ENCODE results near the gene PIBF1.

Gene PIBF1

DNA sequence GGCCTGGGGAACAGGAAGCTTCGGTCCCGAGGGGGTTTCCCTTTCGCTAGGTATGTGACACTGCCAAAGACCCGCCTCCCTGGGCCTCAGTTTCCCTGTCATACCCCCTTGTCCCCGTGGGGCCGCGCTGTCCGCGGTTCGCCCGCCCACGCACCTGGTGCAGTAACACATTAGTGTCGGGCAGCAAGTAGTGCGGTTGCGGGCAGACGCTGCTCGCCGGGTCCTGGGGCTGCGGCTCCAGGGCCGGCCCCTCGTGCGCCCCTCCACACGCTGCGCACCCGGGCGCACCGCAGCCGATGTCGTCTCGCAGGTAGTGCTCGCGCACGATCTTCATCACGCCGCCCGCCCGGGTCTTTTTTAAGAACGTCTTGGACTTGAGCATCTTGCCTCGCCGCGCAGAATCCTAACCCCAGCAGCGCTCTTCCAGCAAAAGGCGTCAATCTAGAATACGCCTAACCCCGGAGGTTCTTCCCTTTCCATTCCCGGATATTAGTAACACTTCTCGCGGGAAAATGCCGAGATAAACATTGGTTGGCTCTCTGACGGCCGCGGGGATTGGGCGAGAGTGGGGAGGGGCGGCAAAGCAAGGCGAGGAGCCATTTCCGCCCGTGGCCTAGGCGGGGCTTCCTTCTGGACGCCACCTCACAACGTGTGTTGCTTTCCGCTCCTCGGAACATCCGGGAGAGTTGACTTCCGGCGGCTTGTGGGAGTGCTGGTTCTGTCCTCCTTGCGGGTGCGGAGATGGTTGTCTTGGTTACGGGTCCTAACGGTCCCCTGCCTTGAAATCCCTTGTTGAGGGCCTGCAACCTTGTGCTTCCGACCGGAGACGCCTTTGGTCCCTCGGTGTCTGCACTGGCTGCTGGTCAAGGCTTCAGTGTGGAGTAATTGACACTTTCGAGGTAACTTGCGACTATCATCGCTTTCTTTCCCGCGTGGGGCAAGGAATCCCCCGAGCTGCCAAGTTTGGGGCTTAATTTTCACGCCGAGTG lies at the start of gene PIBF1, which contains the start of gene DIS3:
Gene PIBF1, plus strand, starts transcription at position 683 of the 989 bp plus-strand sequence. CDS start 1,337 bp downstream, outside the sequence.
Gene DIS3, minus strand, starts transcription at position 450 of the 989 bp plus-strand sequence. Its CDS starts 68 bp downstream, at position 382.
- DNase-seq (ENCODE audit: low spot score) = peak; percentile 93
- in situ Hi-C loops (cut with MboI; ENCODE audit: low pct_unique_long_range_greater_than_20kb, low sequenced_read_pairs, unreplicated experiment) = no loop called here
- TF ChIP-seq, protein P1, sequence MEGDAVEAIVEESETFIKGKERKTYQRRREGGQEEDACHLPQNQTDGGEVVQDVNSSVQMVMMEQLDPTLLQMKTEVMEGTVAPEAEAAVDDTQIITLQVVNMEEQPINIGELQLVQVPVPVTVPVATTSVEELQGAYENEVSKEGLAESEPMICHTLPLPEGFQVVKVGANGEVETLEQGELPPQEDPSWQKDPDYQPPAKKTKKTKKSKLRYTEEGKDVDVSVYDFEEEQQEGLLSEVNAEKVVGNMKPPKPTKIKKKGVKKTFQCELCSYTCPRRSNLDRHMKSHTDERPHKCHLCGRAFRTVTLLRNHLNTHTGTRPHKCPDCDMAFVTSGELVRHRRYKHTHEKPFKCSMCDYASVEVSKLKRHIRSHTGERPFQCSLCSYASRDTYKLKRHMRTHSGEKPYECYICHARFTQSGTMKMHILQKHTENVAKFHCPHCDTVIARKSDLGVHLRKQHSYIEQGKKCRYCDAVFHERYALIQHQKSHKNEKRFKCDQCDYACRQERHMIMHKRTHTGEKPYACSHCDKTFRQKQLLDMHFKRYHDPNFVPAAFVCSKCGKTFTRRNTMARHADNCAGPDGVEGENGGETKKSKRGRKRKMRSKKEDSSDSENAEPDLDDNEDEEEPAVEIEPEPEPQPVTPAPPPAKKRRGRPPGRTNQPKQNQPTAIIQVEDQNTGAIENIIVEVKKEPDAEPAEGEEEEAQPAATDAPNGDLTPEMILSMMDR (IDR thresholded peaks at IDR 0.05; ENCODE audit: extremely low read depth, insufficient read depth, missing control alignments) = peak; percentile 0

GRCh38 chr13:72737033-72737432 lies 44.9 kb upstream of the PIBF1 start:
- no peak for DNase-seq (ENCODE audit: low spot score)
- in situ Hi-C loops (cut with MboI; ENCODE audit: low pct_unique_long_range_greater_than_20kb, low sequenced_read_pairs, unreplicated experiment) = no loop called here
- TF ChIP-seq, protein P1 (IDR thresholded peaks at IDR 0.05; ENCODE audit: extremely low read depth, insufficient read depth, missing control alignments) = no peak

DNA sequence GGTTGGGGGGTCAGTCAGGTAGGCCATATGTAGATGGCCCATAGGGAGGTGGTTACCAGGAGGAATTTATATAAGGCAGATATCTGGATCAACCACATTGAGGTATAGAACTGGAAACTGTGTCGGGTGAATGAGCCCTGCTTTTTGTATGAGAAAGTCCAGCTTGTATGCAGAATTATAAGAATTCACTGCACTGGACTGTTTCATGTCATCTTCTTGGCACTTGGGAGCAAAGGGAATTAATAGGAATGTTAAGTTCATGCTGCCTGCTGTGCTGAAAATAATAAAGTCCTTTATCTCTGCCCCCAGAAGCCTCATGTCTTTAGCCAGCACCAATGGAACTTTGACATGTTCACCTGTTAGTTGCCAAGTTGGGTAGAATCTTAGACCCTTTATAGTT lies 41.9 kb upstream of the PIBF1 start:
- TF ChIP-seq, protein P1 (IDR thresholded peaks at IDR 0.05; ENCODE audit: extremely low read depth, insufficient read depth, missing control alignments) = no peak
- in situ Hi-C loops (cut with MboI; ENCODE audit: low pct_unique_long_range_greater_than_20kb, low sequenced_read_pairs, unreplicated experiment) = no loop called here
- no peak for DNase-seq (ENCODE audit: low spot score)

GRCh38 chr13:72745260-72745659 lies 36.7 kb upstream of the PIBF1 start:
- TF ChIP-seq, protein P1 (IDR thresholded peaks at IDR 0.05; ENCODE audit: extremely low read depth, insufficient read depth, missing control alignments) = no peak
- DNase-seq (ENCODE audit: low spot score) = no peak
- in situ Hi-C loops (cut with MboI; ENCODE audit: low pct_unique_long_range_greater_than_20kb, low sequenced_read_pairs, unreplicated experiment) = no loop called here

DNA sequence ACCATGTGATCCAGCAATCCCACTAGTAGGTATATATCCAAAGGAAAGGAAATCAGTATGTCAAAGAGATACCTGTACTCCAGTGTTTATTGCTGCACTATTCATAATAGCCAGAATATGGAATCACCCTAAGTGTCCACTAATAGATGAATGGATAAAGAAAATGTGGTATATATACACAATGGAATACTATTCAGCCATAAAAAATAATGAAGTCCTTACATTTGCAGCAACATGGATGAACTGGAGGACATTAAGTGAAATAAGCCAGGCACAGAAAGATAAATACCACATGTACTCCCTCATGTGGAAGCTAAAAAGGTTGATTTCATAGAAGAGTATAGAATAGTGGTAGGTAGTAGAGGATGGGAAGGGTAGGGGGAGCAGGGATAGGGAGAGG lies 30.7 kb upstream of the PIBF1 start:
- no peak for DNase-seq (ENCODE audit: low spot score)
- in situ Hi-C loops (cut with MboI; ENCODE audit: low pct_unique_long_range_greater_than_20kb, low sequenced_read_pairs, unreplicated experiment) = no loop called here
- TF ChIP-seq, protein P1 (IDR thresholded peaks at IDR 0.05; ENCODE audit: extremely low read depth, insufficient read depth, missing control alignments) = no peak

- DNase-seq (ENCODE audit: low spot score) = no peak
- in situ Hi-C loops (cut with MboI; ENCODE audit: low pct_unique_long_range_greater_than_20kb, low sequenced_read_pairs, unreplicated experiment) = no loop called here
- TF ChIP-seq, protein P1 (IDR thresholded peaks at IDR 0.05; ENCODE audit: extremely low read depth, insufficient read depth, missing control alignments) = no peak
Measured at GRCh38 chr13:72754111-72754510, 27.8 kb upstream of the PIBF1 start.

Data from GM13977 (cell line).